HCT116 (cell line): ENCODE measurements around the gene SMAP2. TPM values are rescaled to one million over a fixed set of nuclear protein-coding genes. Genes with fewer than 3 reads are reported as not detected.

Experiments
- ATAC-seq: fragments of 200-7000 bp; cut with Tn5 transposase; 2 replicates; pipeline ENCODE4 v1.9.1; 2020; ENCODE audit warnings: mild to moderate bottlenecking, moderate library complexity
- BruUV-seq: library from RNA; stranded (reverse); fragments of 400-500 nt; replicated peaks from 2 replicates; lab custom pipeline; 2021; lab: Mats Ljungman, UMichigan
- CTCF ChIA-PET: fragments of 300-600 bp; sonication (Branson Sonifier 250); formaldehyde crosslinking; loops from one replicate; lab custom pipeline; 2021; ENCODE audit warnings: antibody characterized with exemption; lab: Charles Lee
- POLR2A ChIA-PET: fragments of 300-600, 350-600 bp; sonication (Branson Sonifier 250); formaldehyde crosslinking; loops from one replicate; lab custom pipeline; 2021; ENCODE audit warnings: antibody characterized with exemption; lab: Charles Lee
- RAD21 ChIA-PET, 2 experiments: fragments of 300-600 bp; sonication (Branson Sonifier 250); formaldehyde crosslinking; loops; one replicate each; lab custom pipeline; 2023; ENCODE audit warnings: low total read pairs in 2 of 2; ENCODE audit not compliant: uncharacterized antibody in 2 of 2, unreplicated experiment in 2 of 2, low non-redundant PET in 1 of 2; lab: Charles Lee
- DNase-seq: peaks from one replicate; pipeline ENCODE4 v3.0.0-alpha.2; 2010; ENCODE audit warnings: low read depth, low spot score
- H2AFZ ChIP-seq: fragments of 200-600 bp; shearing (Covaris generic), sonication (generic); 2 replicates; pipeline ENCODE4 v1.6.1; 2017; ENCODE audit warnings: low read depth, mixed run types, mixed read lengths, antibody characterized with exemption, low read length; ENCODE audit not compliant: poor library complexity, severe bottlenecking
- H3K27ac ChIP-seq: 2 replicates; pipeline ENCODE4 v1.5.1; 2012; ENCODE audit warnings: low read depth, low read length
- H3K27me3 ChIP-seq: fragments of 200-600 bp; sonication (generic); 2 replicates; pipeline ENCODE4 v1.6.1; 2016; ENCODE audit warnings: mixed run types, low read length, mixed read lengths; ENCODE audit not compliant: insufficient read depth
- H3K36me3 ChIP-seq, 2 experiments: fragments of 200-500 bp in 1 of 2; fragments of 200-600 bp in 1 of 2; sonication (Bioruptor generic) in 1 of 2; sonication (generic) in 1 of 2; 2 replicates each; pipeline versions ENCODE4 v1.5.1 to v1.6.1; 2014 to 2016; ENCODE audit warnings: low read length in 2 of 2, inconsistent platforms in 1 of 2, mixed read lengths in 1 of 2, mixed run types in 1 of 2; ENCODE audit not compliant: insufficient read depth in 2 of 2, control insufficient read depth in 1 of 2
- H3K4me1 ChIP-seq, 2 experiments: fragments of 200-600 bp in 1 of 2; sonication (generic) in 1 of 2; 2 replicates each; pipeline versions ENCODE4 v1.5.1 to v1.6.1; 2012 to 2017; ENCODE audit warnings: low read length in 2 of 2, inconsistent platforms in 1 of 2, mild to moderate bottlenecking in 1 of 2, mixed read lengths in 1 of 2, mixed run types in 1 of 2, moderate library complexity in 1 of 2; ENCODE audit not compliant: insufficient read depth in 2 of 2, control insufficient read depth in 1 of 2
- H3K4me2 ChIP-seq: fragments of 200-600 bp; sonication (generic); 2 replicates; pipeline ENCODE4 v1.6.1; 2017; ENCODE audit warnings: mixed run types, low read length, mixed read lengths
- H3K4me3 ChIP-seq, 2 experiments: fragments of 200-600 bp in 1 of 2; sonication (generic) in 1 of 2; replicated peaks in 1 of 2; 2 replicates each; pipeline ENCODE4 v1.5.1; 2011 to 2016; ENCODE audit warnings: low read length in 2 of 2, control low read depth in 1 of 2, low read depth in 1 of 2, mild to moderate bottlenecking in 1 of 2, mixed read lengths in 1 of 2, mixed run types in 1 of 2
- H3K79me2 ChIP-seq: fragments of 200-600 bp; sonication (generic); 2 replicates; pipeline ENCODE4 v1.6.1; 2017; ENCODE audit warnings: mild to moderate bottlenecking, mixed run types, low read length, moderate library complexity, mixed read lengths; ENCODE audit not compliant: insufficient read depth
- H3K9ac ChIP-seq: fragments of 200-600 bp; sonication (generic); 2 replicates; pipeline ENCODE4 v1.6.1; 2016; ENCODE audit warnings: low read length, mixed read lengths
- H3K9me2 ChIP-seq: fragments of 200-600 bp; sonication (generic), shearing (Covaris generic); 2 replicates; pipeline ENCODE4 v1.6.1; 2017; ENCODE audit warnings: mixed run types, mild to moderate bottlenecking, moderate library complexity; ENCODE audit not compliant: insufficient read depth
- H3K9me3 ChIP-seq, 2 experiments: fragments of 200-500 bp in 1 of 2; fragments of 200-600 bp in 1 of 2; sonication (Bioruptor generic) in 1 of 2; sonication (generic) in 1 of 2; 2 replicates each; pipeline ENCODE4 v1.6.1; 2014 to 2017; ENCODE audit warnings: low read length in 2 of 2, mixed read lengths in 2 of 2, inconsistent platforms in 1 of 2, low read depth in 1 of 2, mild to moderate bottlenecking in 1 of 2, mixed run types in 1 of 2, moderate library complexity in 1 of 2; ENCODE audit not compliant: control insufficient read depth in 1 of 2, insufficient read depth in 1 of 2
- H4K20me1 ChIP-seq: fragments of 200-600 bp; sonication (generic), shearing (Covaris generic); 2 replicates; pipeline ENCODE4 v1.6.1; 2017; ENCODE audit warnings: mixed run types, mild to moderate bottlenecking, moderate library complexity; ENCODE audit not compliant: insufficient read depth
- CBX3 ChIP-seq: IDR thresholded peaks from 2 replicates; pipeline ENCODE4 v1.6.1; 2012; ENCODE audit warnings: low read depth
- CEBPB ChIP-seq: IDR thresholded peaks from 2 replicates; pipeline ENCODE4 v1.6.1; 2012; ENCODE audit warnings: low read depth
- EGR1 ChIP-seq: IDR thresholded peaks from 2 replicates; pipeline ENCODE4 v1.6.1; 2012; ENCODE audit warnings: low read depth
- ELF1 ChIP-seq: IDR thresholded peaks from 2 replicates; pipeline ENCODE4 v1.6.1; 2012; ENCODE audit warnings: low read depth, borderline replicate concordance
- EZH2 ChIP-seq: fragments of 200-600 bp; sonication (generic); IDR thresholded peaks from 2 replicates; pipeline ENCODE4 v1.6.1; 2017; ENCODE audit warnings: antibody characterized with exemption, mixed run types
- SIN3A ChIP-seq: IDR thresholded peaks from 2 replicates; pipeline ENCODE4 v1.6.1; 2012; ENCODE audit warnings: low read depth
- TCF7L2 ChIP-seq: IDR thresholded peaks from 2 replicates; pipeline ENCODE4 v1.7.0; 2011; ENCODE audit warnings: borderline replicate concordance, inconsistent platforms; ENCODE audit not compliant: insufficient read depth, insufficient read length; ENCODE audit errors: extremely low read depth
- ZFX ChIP-seq: fragments of 450-650 bp; IDR thresholded peaks from 2 replicates; pipeline ENCODE4 v1.6.1; 2017
- intact Hi-C: fragments of 100-400 bp; cut with micrococcal nuclease; formaldehyde crosslinking; loops from 2 replicates; pipeline ENCODE4 v1.10.0; 2022
- total RNA-seq: library from RNA; stranded (reverse); gene quantifications from one replicate; pipeline ENCODE4 v1.2.1, GENCODE V29; 2021; ENCODE audit not compliant: unreplicated experiment
- TF ChIP-seq, protein P1 (sequence below): IDR thresholded peaks from 2 replicates; pipeline ENCODE4 v1.6.1; 2011; ENCODE audit warnings: mild to moderate bottlenecking, low read length, moderate library complexity; ENCODE audit not compliant: insufficient replicate concordance; ENCODE audit errors: extremely low read depth
- TF ChIP-seq, protein P2 (sequence below): IDR thresholded peaks from 2 replicates; pipeline ENCODE4 v1.6.1; 2012
- TF ChIP-seq, protein P3 (sequence below): IDR thresholded peaks from 2 replicates; pipeline ENCODE4 v1.6.1; 2012; ENCODE audit warnings: low read depth
- TF ChIP-seq, protein P4 (sequence below): IDR thresholded peaks from 2 replicates; pipeline ENCODE4 v1.6.1; 2012

The SMAP2 gene
- total RNA-seq, 1 experiment from 2014 or later, result 16.4 TPM

DNA sequence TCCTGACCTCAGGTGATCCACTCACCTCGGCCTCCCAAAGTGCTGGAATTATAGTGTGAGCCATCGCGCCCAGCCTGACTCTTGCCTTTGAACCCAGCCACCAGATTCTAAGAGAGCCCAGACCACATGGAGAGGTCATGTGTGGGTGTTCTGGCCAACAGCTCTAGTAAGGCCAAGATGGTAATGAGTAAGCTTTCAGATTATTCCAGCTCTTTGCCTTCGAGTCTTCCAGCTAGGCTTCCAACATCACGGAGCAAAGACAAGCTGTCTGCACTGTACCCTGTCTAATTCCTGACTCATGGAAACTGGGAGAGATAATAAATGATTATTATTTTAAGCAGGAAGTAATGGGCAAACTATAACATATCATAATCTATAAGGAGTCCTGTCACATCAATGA, 61.9 kb downstream of the SMAP2 start:
- H3K4me1 ChIP-seq, result no peaks in the 10 kb centered on the region
- no peak overlapping the region for H2AFZ ChIP-seq
- H3K9me3 ChIP-seq, result 0 out of 4 replicates have a peak, but pooled peaks cover 0 to 3% of the 10 kb centered on the region in 2 experiments
- no peaks in the 10 kb centered on the region for H3K9me2 ChIP-seq
- TF ChIP-seq TCF7L2, result no peak
- no peak for TF ChIP-seq ELF1
- TF ChIP-seq, protein P1, sequence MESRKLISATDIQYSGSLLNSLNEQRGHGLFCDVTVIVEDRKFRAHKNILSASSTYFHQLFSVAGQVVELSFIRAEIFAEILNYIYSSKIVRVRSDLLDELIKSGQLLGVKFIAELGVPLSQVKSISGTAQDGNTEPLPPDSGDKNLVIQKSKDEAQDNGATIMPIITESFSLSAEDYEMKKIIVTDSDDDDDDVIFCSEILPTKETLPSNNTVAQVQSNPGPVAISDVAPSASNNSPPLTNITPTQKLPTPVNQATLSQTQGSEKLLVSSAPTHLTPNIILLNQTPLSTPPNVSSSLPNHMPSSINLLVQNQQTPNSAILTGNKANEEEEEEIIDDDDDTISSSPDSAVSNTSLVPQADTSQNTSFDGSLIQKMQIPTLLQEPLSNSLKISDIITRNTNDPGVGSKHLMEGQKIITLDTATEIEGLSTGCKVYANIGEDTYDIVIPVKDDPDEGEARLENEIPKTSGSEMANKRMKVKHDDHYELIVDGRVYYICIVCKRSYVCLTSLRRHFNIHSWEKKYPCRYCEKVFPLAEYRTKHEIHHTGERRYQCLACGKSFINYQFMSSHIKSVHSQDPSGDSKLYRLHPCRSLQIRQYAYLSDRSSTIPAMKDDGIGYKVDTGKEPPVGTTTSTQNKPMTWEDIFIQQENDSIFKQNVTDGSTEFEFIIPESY, result no peak
- TF ChIP-seq, all 23 proteins: peak for 0
- Histone ChIP-seq H4K20me1 (no peaks in the 10 kb centered on the region), H3K27ac (no peak overlapping the region), H3K4me3 (no peak overlapping the region), H3K36me3 (no peaks in the 10 kb centered on the region), H3K4me2 (no peak overlapping the region), H3K79me2 (no peaks in the 10 kb centered on the region), H3K27me3 (no peaks in the 10 kb centered on the region), H3K9ac (no peak overlapping the region)
- POLR2A ChIA-PET, result no interaction called here
- CTCF ChIA-PET, result interaction anchor here (3.0 kb wide), 1 partner anchor 291 kb away, joined by 16 read pairs; no protein-coding TSS in a partner anchor
- BruUV-seq, result no TSS peak
- intact Hi-C loops, result no loop called here
- RAD21 ChIA-PET, result no interaction called here
- DNase-seq (no peak), ATAC-seq (no peak)

DNA sequence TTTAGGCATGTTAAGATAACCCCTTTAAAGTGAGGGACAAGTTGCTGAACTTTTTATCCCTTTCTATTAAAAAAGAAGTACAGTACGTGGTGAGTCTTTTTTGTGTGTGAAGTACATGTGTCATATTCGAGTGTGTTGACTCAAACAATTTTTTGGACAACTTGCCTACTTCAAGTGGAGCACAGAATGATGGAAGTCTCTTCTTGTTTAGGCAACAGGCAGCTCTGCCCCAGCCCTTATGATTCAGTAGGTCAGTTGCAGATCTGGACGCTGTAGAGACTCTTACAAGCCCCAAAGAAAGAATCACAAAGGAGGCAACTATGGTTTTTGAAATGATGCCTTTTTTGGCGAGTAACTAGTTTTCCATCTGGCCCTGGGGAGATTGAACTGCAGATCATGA, 62.3 kb downstream of the SMAP2 start:
- H3K36me3 ChIP-seq, result no peaks in the 10 kb centered on the region
- ATAC-seq (no peak), DNase-seq (no peak)
- intact Hi-C loops, result no loop called here
- no TSS peak for BruUV-seq
- H3K27ac ChIP-seq, result no peak overlapping the region
- no peak overlapping the region for H3K4me3 ChIP-seq
- H4K20me1 ChIP-seq, result no peaks in the 10 kb centered on the region
- RAD21 ChIA-PET, result no interaction called here
- H3K9me3 ChIP-seq, result 0 out of 4 replicates have a peak, but pooled peaks cover 0 to 3% of the 10 kb centered on the region in 2 experiments
- H3K4me1 ChIP-seq, result no peaks in the 10 kb centered on the region
- no peaks in the 10 kb centered on the region for H3K9me2 ChIP-seq
- H3K27me3 ChIP-seq, result no peaks in the 10 kb centered on the region
- H3K9ac ChIP-seq, result no peak overlapping the region
- no peaks in the 10 kb centered on the region for H3K79me2 ChIP-seq
- no peak overlapping the region for H3K4me2 ChIP-seq
- CTCF ChIA-PET, result interaction anchor here (3.0 kb wide), 1 partner anchor 292 kb away, joined by 16 read pairs; no protein-coding TSS in a partner anchor
- POLR2A ChIA-PET, result no interaction called here
- no peak overlapping the region for H2AFZ ChIP-seq
- TF ChIP-seq, protein P2, sequence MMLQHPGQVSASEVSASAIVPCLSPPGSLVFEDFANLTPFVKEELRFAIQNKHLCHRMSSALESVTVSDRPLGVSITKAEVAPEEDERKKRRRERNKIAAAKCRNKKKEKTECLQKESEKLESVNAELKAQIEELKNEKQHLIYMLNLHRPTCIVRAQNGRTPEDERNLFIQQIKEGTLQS, result no peak
- TF ChIP-seq, protein P3, sequence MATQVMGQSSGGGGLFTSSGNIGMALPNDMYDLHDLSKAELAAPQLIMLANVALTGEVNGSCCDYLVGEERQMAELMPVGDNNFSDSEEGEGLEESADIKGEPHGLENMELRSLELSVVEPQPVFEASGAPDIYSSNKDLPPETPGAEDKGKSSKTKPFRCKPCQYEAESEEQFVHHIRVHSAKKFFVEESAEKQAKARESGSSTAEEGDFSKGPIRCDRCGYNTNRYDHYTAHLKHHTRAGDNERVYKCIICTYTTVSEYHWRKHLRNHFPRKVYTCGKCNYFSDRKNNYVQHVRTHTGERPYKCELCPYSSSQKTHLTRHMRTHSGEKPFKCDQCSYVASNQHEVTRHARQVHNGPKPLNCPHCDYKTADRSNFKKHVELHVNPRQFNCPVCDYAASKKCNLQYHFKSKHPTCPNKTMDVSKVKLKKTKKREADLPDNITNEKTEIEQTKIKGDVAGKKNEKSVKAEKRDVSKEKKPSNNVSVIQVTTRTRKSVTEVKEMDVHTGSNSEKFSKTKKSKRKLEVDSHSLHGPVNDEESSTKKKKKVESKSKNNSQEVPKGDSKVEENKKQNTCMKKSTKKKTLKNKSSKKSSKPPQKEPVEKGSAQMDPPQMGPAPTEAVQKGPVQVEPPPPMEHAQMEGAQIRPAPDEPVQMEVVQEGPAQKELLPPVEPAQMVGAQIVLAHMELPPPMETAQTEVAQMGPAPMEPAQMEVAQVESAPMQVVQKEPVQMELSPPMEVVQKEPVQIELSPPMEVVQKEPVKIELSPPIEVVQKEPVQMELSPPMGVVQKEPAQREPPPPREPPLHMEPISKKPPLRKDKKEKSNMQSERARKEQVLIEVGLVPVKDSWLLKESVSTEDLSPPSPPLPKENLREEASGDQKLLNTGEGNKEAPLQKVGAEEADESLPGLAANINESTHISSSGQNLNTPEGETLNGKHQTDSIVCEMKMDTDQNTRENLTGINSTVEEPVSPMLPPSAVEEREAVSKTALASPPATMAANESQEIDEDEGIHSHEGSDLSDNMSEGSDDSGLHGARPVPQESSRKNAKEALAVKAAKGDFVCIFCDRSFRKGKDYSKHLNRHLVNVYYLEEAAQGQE, result no peak
- TF ChIP-seq EZH2 (no peak), ZFX (no peak), CBX3 (no peak), EGR1 (no peak), CEBPB (no peak), SIN3A (no peak)
- TF ChIP-seq, protein P4, sequence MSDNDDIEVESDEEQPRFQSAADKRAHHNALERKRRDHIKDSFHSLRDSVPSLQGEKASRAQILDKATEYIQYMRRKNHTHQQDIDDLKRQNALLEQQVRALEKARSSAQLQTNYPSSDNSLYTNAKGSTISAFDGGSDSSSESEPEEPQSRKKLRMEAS, result no peak
- TF ChIP-seq, protein P1, result no peak
